ENCODE results near the gene AHNAK. TPM values are rescaled to one million over a fixed set of nuclear protein-coding genes. Genes with fewer than 3 reads are reported as not detected.
"Not testable (repeated sequence)": the region's sequence is repeated elsewhere in the genome, so short reads cannot be mapped to it uniquely, and the experiment has no call there.

AHNAK gene
- total and polyA plus RNA-seq, 9 donors, result 114 to 699 (median 540) TPM

DNA sequence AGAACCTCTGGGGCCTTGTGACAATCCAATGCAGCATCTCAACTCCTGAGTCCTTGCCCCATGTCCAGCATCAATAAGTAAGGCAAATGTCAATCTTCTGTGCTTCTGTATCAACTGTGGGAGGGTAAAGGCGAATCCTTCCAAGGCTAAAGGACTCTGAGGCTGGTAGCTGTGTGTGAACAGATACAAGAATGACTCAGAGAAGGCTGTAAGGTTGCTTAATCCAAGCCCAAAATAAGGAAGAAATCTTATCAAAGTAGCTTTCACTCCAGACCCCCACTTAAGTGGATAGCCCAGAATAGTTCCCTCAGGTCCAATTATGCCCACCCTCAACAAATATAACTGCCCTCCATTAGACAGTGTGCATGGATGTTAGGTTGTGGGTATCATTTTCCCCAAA, 155.9 kb downstream of the AHNAK start:
- Histone ChIP-seq H3K27ac (no peak overlapping the region), H3K27me3 (no peaks in the 10 kb centered on the region), H3K9me3 (no peaks in the 10 kb centered on the region), H3K4me3 (no peak overlapping the region), H3K4me1 (ENCODE audit: insufficient read depth) (peaks cover 1% of the 10 kb centered on the region), H3K36me3 (no peaks in the 10 kb centered on the region)
- no peak for TF ChIP-seq EP300 (IDR thresholded peaks at IDR 0.05)
- TF ChIP-seq, protein P1, sequence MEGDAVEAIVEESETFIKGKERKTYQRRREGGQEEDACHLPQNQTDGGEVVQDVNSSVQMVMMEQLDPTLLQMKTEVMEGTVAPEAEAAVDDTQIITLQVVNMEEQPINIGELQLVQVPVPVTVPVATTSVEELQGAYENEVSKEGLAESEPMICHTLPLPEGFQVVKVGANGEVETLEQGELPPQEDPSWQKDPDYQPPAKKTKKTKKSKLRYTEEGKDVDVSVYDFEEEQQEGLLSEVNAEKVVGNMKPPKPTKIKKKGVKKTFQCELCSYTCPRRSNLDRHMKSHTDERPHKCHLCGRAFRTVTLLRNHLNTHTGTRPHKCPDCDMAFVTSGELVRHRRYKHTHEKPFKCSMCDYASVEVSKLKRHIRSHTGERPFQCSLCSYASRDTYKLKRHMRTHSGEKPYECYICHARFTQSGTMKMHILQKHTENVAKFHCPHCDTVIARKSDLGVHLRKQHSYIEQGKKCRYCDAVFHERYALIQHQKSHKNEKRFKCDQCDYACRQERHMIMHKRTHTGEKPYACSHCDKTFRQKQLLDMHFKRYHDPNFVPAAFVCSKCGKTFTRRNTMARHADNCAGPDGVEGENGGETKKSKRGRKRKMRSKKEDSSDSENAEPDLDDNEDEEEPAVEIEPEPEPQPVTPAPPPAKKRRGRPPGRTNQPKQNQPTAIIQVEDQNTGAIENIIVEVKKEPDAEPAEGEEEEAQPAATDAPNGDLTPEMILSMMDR (IDR thresholded peaks at IDR 0.05), result no peak
- no peak for TF ChIP-seq POLR2A (IDR thresholded peaks at IDR 0.05)
- WGBS, 3 donors, result 71 to 87% (median 79%) methylated on average over 1 of the region's 1 CpG
- intact Hi-C loops (cut with DNase I), result loop anchor here in 3 of 4 donors (5.0 to 10.0 kb wide), 3 partner anchors 284 to 464 kb away; partner anchors contain the start of genes LBHD1 (in 1 of the 3), UBXN1 (in 1 of the 3) and UQCC3 (in 1 of the 3)
- no peak for DNase-seq

DNA sequence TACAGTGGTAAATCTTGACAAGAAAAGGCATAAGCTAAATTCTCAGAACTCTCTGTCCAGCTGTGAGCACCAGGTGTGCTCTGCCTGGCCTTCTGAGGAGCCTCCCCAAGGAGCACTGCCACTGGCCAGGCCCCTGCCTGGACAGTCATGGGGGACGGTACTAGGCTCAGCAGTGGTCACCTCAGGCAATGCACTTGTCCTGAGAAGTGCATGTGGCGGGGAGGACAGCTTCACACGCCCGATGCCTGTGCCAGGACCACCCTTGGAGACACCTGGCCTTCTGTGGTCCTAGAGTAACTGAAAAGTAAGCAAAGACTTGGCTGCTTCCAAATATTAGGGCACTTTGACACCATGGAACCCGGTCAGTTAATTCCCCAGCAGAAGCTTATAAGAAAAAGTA, 156.4 kb downstream of the AHNAK start:
- Histone ChIP-seq H3K27me3 (no peaks in the 10 kb centered on the region), H3K4me3 (no peak overlapping the region), H3K36me3 (no peaks in the 10 kb centered on the region), H3K9me3 (no peaks in the 10 kb centered on the region), H3K27ac (no peak overlapping the region), H3K4me1 (ENCODE audit: insufficient read depth) (no peaks in the 10 kb centered on the region)
- no peak for DNase-seq
- WGBS, 3 donors, result 71 to 80% (median 73%) methylated on average over 5 of the region's 5 CpGs
- intact Hi-C loops (cut with DNase I), result loop anchor here in 3 of 4 donors (5.0 to 10.0 kb wide), 3 partner anchors 285 to 465 kb away; partner anchors contain the start of genes LBHD1 (in 1 of the 3), UBXN1 (in 1 of the 3) and UQCC3 (in 1 of the 3)
- no peak for TF ChIP-seq EP300 (IDR thresholded peaks at IDR 0.05)
- no peak for TF ChIP-seq POLR2A (IDR thresholded peaks at IDR 0.05)
- TF ChIP-seq, protein P1 (IDR thresholded peaks at IDR 0.05), result no peak

DNA sequence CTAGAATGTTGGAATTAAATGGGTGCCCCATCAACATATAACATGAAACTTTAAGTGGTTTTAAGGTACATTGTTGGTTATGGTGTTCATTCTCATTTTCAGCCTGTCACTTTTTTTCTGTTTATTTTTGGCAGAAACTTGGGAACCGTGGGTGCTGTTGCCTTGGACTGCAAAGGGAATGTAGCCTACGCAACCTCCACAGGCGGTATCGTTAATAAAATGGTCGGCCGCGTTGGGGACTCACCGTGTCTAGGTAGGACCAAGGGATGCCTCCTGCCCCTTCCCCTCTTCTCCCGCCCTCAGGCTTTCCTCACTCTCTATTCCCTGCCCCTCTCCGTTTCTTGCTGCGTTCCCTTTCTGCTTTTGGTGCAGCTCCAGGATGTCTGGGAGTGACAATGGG, 157.6 kb downstream of the AHNAK start:
- Histone ChIP-seq H3K4me1 (ENCODE audit: insufficient read depth) (no peaks in the 10 kb centered on the region), H3K27ac (no peak overlapping the region), H3K27me3 (no peaks in the 10 kb centered on the region), H3K9me3 (no peaks in the 10 kb centered on the region), H3K36me3 (no peaks in the 10 kb centered on the region), H3K4me3 (no peak overlapping the region)
- no peak for TF ChIP-seq EP300 (IDR thresholded peaks at IDR 0.05)
- 78 to 79% (median 79%) methylated on average over 11 of the region's 11 CpGs for WGBS, 3 donors
- no peak for DNase-seq
- intact Hi-C loops (cut with DNase I), result loop anchor here in 1 of 4 donors (10.0 kb wide), 1 partner anchor 476 kb away; no protein-coding TSS in a partner anchor

DNA sequence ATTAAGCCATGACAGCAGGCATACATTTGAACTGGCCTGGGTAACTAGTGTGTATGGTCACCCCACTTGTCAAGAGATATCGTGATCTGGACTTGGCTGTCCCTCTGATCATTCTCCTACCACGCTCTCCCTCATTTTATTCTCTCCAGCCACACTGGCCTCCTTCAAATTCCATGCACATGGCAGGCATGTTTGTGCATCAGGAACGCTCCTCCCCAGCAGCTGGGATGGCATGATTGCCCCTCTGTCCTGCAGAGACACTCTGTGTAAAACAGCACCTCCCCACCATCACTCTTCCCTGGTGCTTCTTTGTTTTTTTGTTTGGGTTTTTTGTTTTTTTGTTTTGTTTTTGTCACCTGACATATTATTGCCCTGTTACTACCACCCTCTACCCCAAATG, 159.2 kb downstream of the AHNAK start:
- no peaks in the 10 kb centered on the region for H3K9me3 ChIP-seq
- no peak overlapping the region for H3K4me3 ChIP-seq
- H3K27ac ChIP-seq, result no peak overlapping the region
- no peaks in the 10 kb centered on the region for H3K27me3 ChIP-seq
- TF ChIP-seq EP300 (IDR thresholded peaks at IDR 0.05), result no peak
- no peak for TF ChIP-seq POLR2A (IDR thresholded peaks at IDR 0.05)
- no peaks in the 10 kb centered on the region for H3K4me1 ChIP-seq (ENCODE audit: insufficient read depth)
- intact Hi-C loops (cut with DNase I), result loop anchor here in 1 of 4 donors (10.0 kb wide), 1 partner anchor 477 kb away; no protein-coding TSS in a partner anchor
- DNase-seq, result no peak
- WGBS, 3 donors, result 90 to 93% (median 90%) methylated on average over 3 of the region's 3 CpGs
- no peaks in the 10 kb centered on the region for H3K36me3 ChIP-seq

DNA sequence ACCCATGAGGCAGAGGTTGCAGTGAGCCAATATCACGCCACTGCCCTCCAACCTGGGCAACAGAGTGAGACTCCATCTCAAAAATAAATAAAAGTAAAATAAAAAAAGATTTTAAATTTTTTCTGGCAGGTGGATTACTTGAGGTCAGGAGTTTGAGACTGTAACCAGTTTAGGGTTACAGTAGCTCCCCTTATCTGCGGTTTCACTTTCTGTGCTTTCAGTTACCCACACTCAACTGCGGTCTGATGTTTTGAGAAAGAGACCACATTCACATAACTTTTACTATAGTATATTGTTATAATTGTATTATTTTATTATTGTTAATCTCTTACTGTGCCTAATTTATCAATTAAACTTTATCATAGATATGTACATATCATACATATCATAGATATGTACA, 160.5 kb downstream of the AHNAK start:
- DNase-seq; H3K36me3 ChIP-seq; H3K27me3 ChIP-seq; H3K9me3 ChIP-seq; H3K27ac ChIP-seq; H3K4me1 ChIP-seq (ENCODE audit: insufficient read depth); H3K4me3 ChIP-seq: not testable (repeated sequence)
- intact Hi-C loops (cut with DNase I), result loop anchor here in 1 of 4 donors (10.0 kb wide), 1 partner anchor 479 kb away; no protein-coding TSS in a partner anchor
- WGBS, 3 donors, result 68 to 81% (median 78%) methylated on average over 3 of the region's 3 CpGs

DNA sequence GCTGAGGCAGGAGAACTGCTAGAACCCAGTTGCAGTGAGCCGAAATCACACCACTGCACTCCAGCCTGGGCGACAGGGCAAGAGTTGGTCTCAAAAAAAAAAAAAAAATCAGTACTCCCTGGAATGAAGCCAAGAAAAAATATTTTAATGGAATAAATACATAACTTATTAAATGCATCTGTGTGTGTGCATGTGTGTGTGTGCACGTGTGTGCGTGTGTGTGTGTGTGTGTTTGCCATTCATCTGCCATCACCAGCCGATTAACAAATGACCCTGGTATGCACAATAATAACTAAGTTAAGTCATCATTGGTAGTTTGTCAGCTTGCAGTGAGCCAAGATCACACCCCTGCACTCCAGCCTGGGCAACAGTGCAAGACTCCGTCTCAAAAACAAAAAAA, 162.8 kb downstream of the AHNAK start:
- no peak for TF ChIP-seq POLR2A (IDR thresholded peaks at IDR 0.05)
- TF ChIP-seq, protein P1 (IDR thresholded peaks at IDR 0.05), result no peak
- no peak for TF ChIP-seq EP300 (IDR thresholded peaks at IDR 0.05)
- no peak overlapping the region for H3K4me3 ChIP-seq
- H3K9me3 ChIP-seq, result no peaks in the 10 kb centered on the region
- 63 to 73% (median 63%) methylated on average over 6 of the region's 6 CpGs for WGBS, 3 donors
- H3K4me1 ChIP-seq (ENCODE audit: insufficient read depth), result no peaks in the 10 kb centered on the region
- no peak overlapping the region for H3K27ac ChIP-seq
- intact Hi-C loops (cut with DNase I), result loop anchor here in 1 of 4 donors (10.0 kb wide), 1 partner anchor 481 kb away; no protein-coding TSS in a partner anchor
- H3K27me3 ChIP-seq, result no peaks in the 10 kb centered on the region
- H3K36me3 ChIP-seq, result no peaks in the 10 kb centered on the region
- DNase-seq, result no peak

Data from ovary (tissue), 9 donors.